HepG2 (cell line): Measurements from ENCODE around the gene GMEB2. TPM values are rescaled to one million over a fixed set of nuclear protein-coding genes. Genes with fewer than 3 reads are reported as not detected.
A peak's percentile ranks its signal among the peaks of the same experiment; 100 is the strongest.

Experiments
- ATRX ChIP-seq: sonication (generic); formaldehyde crosslinking; IDR thresholded peaks from 2 replicates; pipeline ENCODE4 v1.4.0; 2020; ENCODE audit warnings: missing genetic modification reagents, borderline replicate concordance
- ERF ChIP-seq: IDR thresholded peaks from 2 replicates; pipeline ENCODE4 v1.6.1; 2018; ENCODE audit warnings: missing biosample characterization, missing genetic modification reagents
- GTF2F1 ChIP-seq: fragments of 150-350 bp; IDR thresholded peaks from 2 replicates; pipeline ENCODE4 v1.6.1; 2014; ENCODE audit warnings: low read length
- HMG20A ChIP-seq: IDR thresholded peaks from 2 replicates; pipeline ENCODE4 v1.6.1; 2016; ENCODE audit warnings: borderline replicate concordance
- HMG20B ChIP-seq: conservative IDR thresholded peaks from 2 replicates; pipeline ENCODE4 v1.6.1; 2016; ENCODE audit warnings: missing genetic modification reagents, missing compliant biosample characterization
- HNRNPH1 ChIP-seq: fragments of 200-400 bp; formaldehyde crosslinking; optimal IDR thresholded peaks from 2 replicates; pipeline ENCODE3; 2017; ENCODE audit warnings: mild to moderate bottlenecking, low read depth, low read length
- HOXA9 ChIP-seq: sonication (generic); formaldehyde crosslinking; IDR thresholded peaks from 2 replicates; pipeline ENCODE4 v1.8.1; 2022; ENCODE audit warnings: missing genetic modification reagents, mild to moderate bottlenecking, moderate library complexity, borderline replicate concordance
- JUND ChIP-seq: sonication (generic); formaldehyde crosslinking; IDR thresholded peaks from 2 replicates; pipeline ENCODE4 v1.8.0; 2022; ENCODE audit warnings: mild to moderate bottlenecking, missing genetic modification reagents
- KDM4B ChIP-seq: sonication (generic); formaldehyde crosslinking; IDR thresholded peaks from 2 replicates; pipeline ENCODE4 v1.4.0; 2020; ENCODE audit warnings: missing genetic modification reagents
- KDM5B ChIP-seq: sonication (generic); formaldehyde crosslinking; IDR thresholded peaks from 2 replicates; pipeline ENCODE4 v1.4.0; 2020; ENCODE audit warnings: missing genetic modification reagents, mild to moderate bottlenecking, borderline replicate concordance
- MTF1 ChIP-seq: sonication (generic); formaldehyde crosslinking; IDR thresholded peaks from 2 replicates; pipeline ENCODE4 v1.5.0; 2020; ENCODE audit warnings: missing genetic modification reagents
- NFE2L1 ChIP-seq: sonication (generic); formaldehyde crosslinking; IDR thresholded peaks from 2 replicates; pipeline ENCODE4 v1.4.0; 2020; ENCODE audit warnings: missing genetic modification reagents, mild to moderate bottlenecking, borderline replicate concordance
- NKX3-1 ChIP-seq: sonication (generic); formaldehyde crosslinking; IDR thresholded peaks from 2 replicates; pipeline ENCODE4 v1.5.0; 2020; ENCODE audit warnings: missing genetic modification reagents
- REXO4 ChIP-seq: sonication (generic); formaldehyde crosslinking; IDR thresholded peaks from 2 replicates; pipeline ENCODE4 v1.8.0; 2022; ENCODE audit warnings: missing genetic modification reagents, mild to moderate bottlenecking, borderline replicate concordance
- TCF7 ChIP-seq: sonication (generic); IDR thresholded peaks from 2 replicates; pipeline ENCODE4 v1.6.1; 2016; ENCODE audit warnings: antibody characterized with exemption, low read depth
- TEAD3 ChIP-seq: optimal IDR thresholded peaks from 2 replicates; pipeline ENCODE3; 2016; ENCODE audit warnings: borderline replicate concordance
- WIZ ChIP-seq: sonication (generic); formaldehyde crosslinking; IDR thresholded peaks from 2 replicates; pipeline ENCODE4 v1.5.1; 2020; ENCODE audit warnings: mild to moderate bottlenecking, missing genetic modification reagents
- ZFP41 ChIP-seq: sonication (generic); formaldehyde crosslinking; IDR thresholded peaks from 2 replicates; pipeline ENCODE4 v1.4.0; 2020; ENCODE audit warnings: mild to moderate bottlenecking, missing genetic modification reagents, borderline replicate concordance
- ZKSCAN8 ChIP-seq: IDR thresholded peaks from 2 replicates; pipeline ENCODE4 v1.6.1; 2016; ENCODE audit warnings: borderline replicate concordance, missing genetic modification reagents, missing compliant biosample characterization
- ZNF121 ChIP-seq: sonication (generic); formaldehyde crosslinking; IDR thresholded peaks from 2 replicates; pipeline ENCODE4 v1.5.0; 2020; ENCODE audit warnings: mild to moderate bottlenecking, missing genetic modification reagents
- ZNF317 ChIP-seq: sonication (generic); formaldehyde crosslinking; IDR thresholded peaks from 2 replicates; pipeline ENCODE4 v1.5.0; 2020; ENCODE audit warnings: mild to moderate bottlenecking, missing genetic modification reagents
- ZNF510 ChIP-seq: sonication (generic); formaldehyde crosslinking; IDR thresholded peaks from 2 replicates; pipeline ENCODE4 v1.4.0; 2020; ENCODE audit warnings: low read depth, mild to moderate bottlenecking, missing genetic modification reagents
- ZNF564 ChIP-seq: sonication (generic); formaldehyde crosslinking; IDR thresholded peaks from 2 replicates; pipeline ENCODE4 v1.8.1; 2023; ENCODE audit warnings: mild to moderate bottlenecking, missing genetic modification reagents
- ZNF598 ChIP-seq: sonication (generic); formaldehyde crosslinking; IDR thresholded peaks from 2 replicates; pipeline ENCODE4 v1.5.1; 2020; ENCODE audit warnings: mild to moderate bottlenecking, missing genetic modification reagents, borderline replicate concordance
- ZNF644 ChIP-seq: IDR thresholded peaks from 2 replicates; pipeline ENCODE4 v1.6.1; 2016; ENCODE audit warnings: low read depth
- ZNF83 ChIP-seq: sonication (generic); formaldehyde crosslinking; IDR thresholded peaks from 2 replicates; pipeline ENCODE4 v1.4.0; 2020; ENCODE audit warnings: missing genetic modification reagents, mild to moderate bottlenecking, borderline replicate concordance
- ZSCAN21 ChIP-seq: sonication (generic); formaldehyde crosslinking; IDR thresholded peaks from 2 replicates; pipeline ENCODE4 v1.8.0; 2022; ENCODE audit warnings: mild to moderate bottlenecking, missing genetic modification reagents, moderate library complexity, borderline replicate concordance
- polyA plus RNA-seq, 8 experiments: library from polyadenylated mRNA; depleted of rRNA in 3 of 8; stranded (reverse) in 7 of 8; unstranded in 1 of 8; fragments of >200 nt; fragmentation: Illumina TruSeq in 4 of 8; extraction: Trizol in 4 of 8; gene quantifications; 2 replicates each; pipeline versions ENCODE4 v1.2.1 to v1.2.3, GENCODE V29; 2011 to 2016; ENCODE audit warnings: low read depth in 4 of 8, missing spikeins in 1 of 8, mixed read lengths in 1 of 8; ENCODE audit not compliant: insufficient read depth in 1 of 8
- total RNA-seq, 5 experiments: library from RNA; depleted of rRNA; stranded (reverse); fragments of >200 nt; fragmentation: Illumina TruSeq; extraction: Trizol; gene quantifications; 2 replicates each; pipeline ENCODE4 v1.2.3, GENCODE V29; 2016; ENCODE audit warnings: low read depth in 1 of 5
- TF ChIP-seq, protein P1 (sequence below): sonication (generic); formaldehyde crosslinking; IDR thresholded peaks from 2 replicates; pipeline ENCODE4 v1.4.0; 2020; ENCODE audit warnings: mild to moderate bottlenecking, missing genetic modification reagents
- TF ChIP-seq, protein P2 (sequence below): sonication (generic); formaldehyde crosslinking; IDR thresholded peaks from 2 replicates; pipeline ENCODE4 v1.5.0; 2020; ENCODE audit warnings: missing genetic modification reagents

The GMEB2 gene
- total and polyA plus RNA-seq, 2 of the 13 experiments (the other 11 are each of a cell fraction or from before 2014, with no cell fraction given), result 10.6 to 12.4 TPM

DNA sequence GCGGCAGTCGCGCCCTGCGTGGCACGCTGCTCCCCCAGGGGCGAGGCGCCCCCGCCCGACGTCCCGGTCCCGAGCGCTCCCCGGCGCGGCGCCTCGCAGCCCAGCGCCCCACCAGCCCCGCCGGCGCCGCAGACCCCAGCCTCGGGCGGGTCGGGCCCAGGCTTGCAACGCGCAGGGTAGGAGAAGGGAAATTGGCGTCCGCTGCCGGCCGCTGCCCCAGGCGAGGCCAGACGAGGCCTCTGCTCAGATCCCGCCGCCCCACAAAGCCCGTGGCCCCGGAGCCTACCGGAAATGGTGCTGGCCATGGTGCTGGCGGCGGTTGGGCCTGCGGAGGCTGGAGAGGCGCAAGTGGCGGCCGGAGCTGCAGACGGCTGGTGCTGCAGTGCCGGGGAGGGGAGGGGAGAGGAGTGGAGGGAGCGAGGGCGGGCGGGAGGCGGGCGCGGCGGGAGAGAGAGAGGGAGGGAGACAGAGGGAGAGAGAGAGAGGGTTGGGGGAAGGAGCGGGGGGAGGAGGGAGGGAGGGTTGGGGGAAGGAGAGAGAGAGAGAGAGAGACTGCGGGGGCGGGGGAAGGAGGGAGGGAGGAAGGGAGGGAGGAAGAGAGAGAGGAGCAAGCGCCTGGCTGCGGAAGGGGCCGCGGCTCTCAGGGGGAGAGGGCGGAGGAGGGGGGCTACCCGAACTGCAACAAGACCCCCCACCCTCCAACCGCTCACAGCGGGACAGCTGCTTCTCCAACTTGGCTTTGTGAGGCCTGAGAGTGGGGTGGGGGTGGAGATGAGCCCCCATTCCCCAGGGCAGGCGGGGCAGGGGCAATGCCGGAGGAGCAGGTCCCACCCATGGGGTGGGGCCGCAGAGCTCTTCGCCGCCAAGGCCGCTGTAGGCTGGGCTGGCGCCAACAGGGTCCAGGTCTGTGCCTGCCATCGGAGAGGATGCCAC lies 26.4 kb upstream of the GMEB2 start, which contains the start of gene STMN3 (continued):
- TF ChIP-seq, protein P1, sequence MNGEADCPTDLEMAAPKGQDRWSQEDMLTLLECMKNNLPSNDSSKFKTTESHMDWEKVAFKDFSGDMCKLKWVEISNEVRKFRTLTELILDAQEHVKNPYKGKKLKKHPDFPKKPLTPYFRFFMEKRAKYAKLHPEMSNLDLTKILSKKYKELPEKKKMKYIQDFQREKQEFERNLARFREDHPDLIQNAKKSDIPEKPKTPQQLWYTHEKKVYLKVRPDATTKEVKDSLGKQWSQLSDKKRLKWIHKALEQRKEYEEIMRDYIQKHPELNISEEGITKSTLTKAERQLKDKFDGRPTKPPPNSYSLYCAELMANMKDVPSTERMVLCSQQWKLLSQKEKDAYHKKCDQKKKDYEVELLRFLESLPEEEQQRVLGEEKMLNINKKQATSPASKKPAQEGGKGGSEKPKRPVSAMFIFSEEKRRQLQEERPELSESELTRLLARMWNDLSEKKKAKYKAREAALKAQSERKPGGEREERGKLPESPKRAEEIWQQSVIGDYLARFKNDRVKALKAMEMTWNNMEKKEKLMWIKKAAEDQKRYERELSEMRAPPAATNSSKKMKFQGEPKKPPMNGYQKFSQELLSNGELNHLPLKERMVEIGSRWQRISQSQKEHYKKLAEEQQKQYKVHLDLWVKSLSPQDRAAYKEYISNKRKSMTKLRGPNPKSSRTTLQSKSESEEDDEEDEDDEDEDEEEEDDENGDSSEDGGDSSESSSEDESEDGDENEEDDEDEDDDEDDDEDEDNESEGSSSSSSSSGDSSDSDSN, result peak; percentile 97
- TF ChIP-seq HNRNPH1 (no peak), KDM5B (CRISPR knock-in tag) (peak; percentile 76; the same call in 1 of the 2 replicates), NFE2L1 (CRISPR knock-in tag) (peak; percentile 45; the same call in 1 of the 2 replicates), ZNF644 (CRISPR knock-in tag) (peak; percentile 84), HMG20B (peak; percentile 89), ZNF317 (CRISPR knock-in tag) (0 out of 2 replicates have a peak, but pooled peaks have one; percentile 43), REXO4 (CRISPR knock-in tag) (peak; percentile 96), NKX3-1 (peak; percentile 98), JUND (0 out of 2 replicates have a peak, but pooled peaks have one; percentile 54), GTF2F1 (no peak), TCF7 (peak; percentile 40; the same call in 1 of the 2 replicates), ZNF121 (CRISPR knock-in tag) (0 out of 2 replicates have a peak, but pooled peaks have one; percentile 62), MTF1 (peak; percentile 90), ZNF564 (CRISPR knock-in tag) (peak; percentile 97), WIZ (CRISPR knock-in tag) (peak; percentile 98), HMG20A (CRISPR knock-in tag) (peak; percentile 87), KDM4B (CRISPR knock-in tag) (peak; percentile 100), ERF (peak; percentile 98), ZFP41 (peak; percentile 83; the same call in 1 of the 2 replicates), TEAD3 (CRISPR knock-in tag) (peak; percentile 57), ZNF510 (CRISPR knock-in tag) (peak; percentile 92), ZSCAN21 (CRISPR knock-in tag) (peak; percentile 99), ZKSCAN8 (CRISPR knock-in tag) (peak; percentile 93), ATRX (CRISPR knock-in tag) (peak; percentile 96; the same call in 1 of the 2 replicates), ZNF598 (CRISPR knock-in tag) (peak; percentile 12; the same call in 1 of the 2 replicates), ZNF83 (peak; percentile 98), HOXA9 (CRISPR knock-in tag) (peak; percentile 99)
- TF ChIP-seq, protein P2, sequence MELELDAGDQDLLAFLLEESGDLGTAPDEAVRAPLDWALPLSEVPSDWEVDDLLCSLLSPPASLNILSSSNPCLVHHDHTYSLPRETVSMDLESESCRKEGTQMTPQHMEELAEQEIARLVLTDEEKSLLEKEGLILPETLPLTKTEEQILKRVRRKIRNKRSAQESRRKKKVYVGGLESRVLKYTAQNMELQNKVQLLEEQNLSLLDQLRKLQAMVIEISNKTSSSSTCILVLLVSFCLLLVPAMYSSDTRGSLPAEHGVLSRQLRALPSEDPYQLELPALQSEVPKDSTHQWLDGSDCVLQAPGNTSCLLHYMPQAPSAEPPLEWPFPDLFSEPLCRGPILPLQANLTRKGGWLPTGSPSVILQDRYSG (CRISPR knock-in tag), result peak; percentile 99
